WTC11 (cell line): Measurements from ENCODE around the gene TP73. TPM values are rescaled to one million over a fixed set of nuclear protein-coding genes. Genes with fewer than 3 reads are reported as not detected.

ENCODE experiments used
- ATAC-seq: fragments of 200-7000 bp; cut with Tn5 transposase; 2 replicates; pipeline ENCODE4 v1.10.0; 2021; ENCODE audit warnings: mild to moderate bottlenecking, moderate library complexity
- CTCF ChIA-PET: fragments of 300-600 bp; sonication (Branson Sonifier 250); formaldehyde crosslinking; loops from one replicate; lab custom pipeline; 2021; ENCODE audit warnings: antibody characterized with exemption; lab: Charles Lee
- POLR2A ChIA-PET: fragments of 350-600 bp; sonication (Branson Sonifier 250); formaldehyde crosslinking; loops from one replicate; lab custom pipeline; 2021; ENCODE audit warnings: antibody characterized with exemption; lab: Charles Lee
- DNase-seq: peaks from one replicate; pipeline ENCODE4 v3.0.0; 2021; ENCODE audit warnings: low spot score
- H3K27ac Mint-ChIP-seq: 2 replicates; pipeline ENCODE4 v1.8.0; 2021; ENCODE audit warnings: mixed read lengths
- H3K27me3 Mint-ChIP-seq: 2 replicates; pipeline ENCODE4 v1.8.0; 2021; ENCODE audit warnings: low read depth, mild to moderate bottlenecking, moderate library complexity, mixed read lengths
- H3K36me3 Mint-ChIP-seq: 2 replicates; pipeline ENCODE4 v1.8.0; 2021; ENCODE audit warnings: mixed read lengths
- H3K4me1 Mint-ChIP-seq: 2 replicates; pipeline ENCODE4 v1.8.0; 2022; ENCODE audit warnings: mixed read lengths
- H3K4me3 Mint-ChIP-seq: 2 replicates; pipeline ENCODE4 v1.8.0; 2021; ENCODE audit warnings: mild to moderate bottlenecking, moderate library complexity, mixed read lengths
- H3K9me3 Mint-ChIP-seq: 2 replicates; pipeline ENCODE4 v1.8.0; 2021; ENCODE audit warnings: mixed read lengths
- CBFB ChIP-seq: sonication (generic); formaldehyde crosslinking; IDR thresholded peaks from 2 replicates; pipeline ENCODE4 v1.8.1; 2022; ENCODE audit warnings: mild to moderate bottlenecking, low read depth, missing genetic modification reagents
- FOXP4 ChIP-seq: sonication (generic); formaldehyde crosslinking; IDR thresholded peaks from 2 replicates; pipeline ENCODE4 v1.8.0; 2022; ENCODE audit warnings: mild to moderate bottlenecking, missing genetic modification reagents
- GRHL2 ChIP-seq: fragments of 250-450 bp; sonication (Bioruptor Pico); IDR thresholded peaks from 2 replicates; pipeline ENCODE4 v1.8.0; 2022; ENCODE audit warnings: mild to moderate bottlenecking, moderate library complexity; ENCODE audit not compliant: insufficient replicate concordance, severe bottlenecking
- HMGA2 ChIP-seq: fragments of 250-450 bp; sonication (Bioruptor Pico); IDR thresholded peaks from 2 replicates; pipeline ENCODE4 v1.4.0; 2021; ENCODE audit warnings: mild to moderate bottlenecking, moderate library complexity
- OVOL2 ChIP-seq: fragments of 250-450 bp; sonication (Bioruptor Pico); IDR thresholded peaks from 2 replicates; pipeline ENCODE4 v1.9.0; 2021; ENCODE audit warnings: mild to moderate bottlenecking, borderline replicate concordance
- STAT6 ChIP-seq: sonication (generic); formaldehyde crosslinking; conservative IDR thresholded peaks from 2 replicates; pipeline ENCODE4 v1.8.1; 2023; ENCODE audit warnings: mild to moderate bottlenecking, low read depth, missing genetic modification reagents, moderate library complexity
- TP53 ChIP-seq: sonication (generic); formaldehyde crosslinking; IDR thresholded peaks from 2 replicates; pipeline ENCODE4 v1.8.1; 2023; ENCODE audit warnings: mild to moderate bottlenecking, missing genetic modification reagents
- ZNF138 ChIP-seq: sonication (generic); formaldehyde crosslinking; conservative IDR thresholded peaks from 2 replicates; pipeline ENCODE4 v1.8.1; 2022; ENCODE audit warnings: mild to moderate bottlenecking, moderate library complexity, missing genetic modification reagents
- ZNF219 ChIP-seq: sonication (generic); formaldehyde crosslinking; IDR thresholded peaks from 2 replicates; pipeline ENCODE4 v1.8.0; 2023; ENCODE audit warnings: missing genetic modification reagents, mild to moderate bottlenecking, borderline replicate concordance
- ZNF232 ChIP-seq: sonication (generic); formaldehyde crosslinking; IDR thresholded peaks from 2 replicates; pipeline ENCODE4 v1.8.0; 2022; ENCODE audit warnings: mild to moderate bottlenecking, missing genetic modification reagents
- ZNF317 ChIP-seq: sonication (generic); formaldehyde crosslinking; IDR thresholded peaks from 2 replicates; pipeline ENCODE4 v1.8.1; 2023; ENCODE audit warnings: low read depth, mild to moderate bottlenecking, moderate library complexity, missing genetic modification reagents, borderline replicate concordance
- total RNA-seq: library from RNA; stranded (reverse); gene quantifications from 3 replicates; pipeline ENCODE4 v1.2.3, GENCODE V29; 2021
- TF ChIP-seq, protein P1 (sequence below): sonication (generic); formaldehyde crosslinking; IDR thresholded peaks from 2 replicates; pipeline ENCODE4 v1.8.1; 2022; ENCODE audit warnings: low read depth, mild to moderate bottlenecking, moderate library complexity, missing genetic modification reagents, borderline replicate concordance
- TF ChIP-seq, protein P2 (sequence below): sonication (generic); formaldehyde crosslinking; IDR thresholded peaks from 2 replicates; pipeline ENCODE4 v1.8.0; 2022; ENCODE audit warnings: missing genetic modification reagents
- TF ChIP-seq, protein P3 (sequence below): sonication (generic); formaldehyde crosslinking; IDR thresholded peaks from 2 replicates; pipeline ENCODE4 v1.8.1; 2023; ENCODE audit warnings: mild to moderate bottlenecking, missing genetic modification reagents, moderate library complexity
- TF ChIP-seq, protein P4 (sequence below): fragments of 250-450 bp; sonication (Bioruptor Pico); conservative IDR thresholded peaks from 2 replicates; pipeline ENCODE4 v1.9.0; 2021; ENCODE audit warnings: mild to moderate bottlenecking

The TP73 gene
- total RNA-seq, 1 experiment from 2014 or later, result 5.7 TPM

GRCh38 chr1:3742439-3743298, 90.4 kb downstream of the TP73 start:
- peak overlapping the region; percentile 37; the same call in 1 of the 2 replicates for H3K27ac Mint-ChIP-seq
- H3K4me1 Mint-ChIP-seq, result peaks cover 30% of the 10 kb centered on the region
- no peaks in the 10 kb centered on the region for H3K9me3 Mint-ChIP-seq
- peaks cover 31% of the 10 kb centered on the region for H3K36me3 Mint-ChIP-seq
- H3K4me3 Mint-ChIP-seq, result no peak overlapping the region
- ChIA-PET POLR2A (no interaction called here), CTCF (interaction anchor here (4.8 kb wide), 1 partner anchor 18 kb away, joined by 22 read pairs; no protein-coding TSS in a partner anchor)
- DNase-seq, result no peak
- no peak for ATAC-seq
- no peaks in the 10 kb centered on the region for H3K27me3 Mint-ChIP-seq
- TF ChIP-seq ZNF219 (CRISPR knock-in tag) (no peak), OVOL2 (CRISPR knock-in tag) (no peak), STAT6 (no peak), HMGA2 (CRISPR knock-in tag) (no peak), GRHL2 (no peak), ZNF138 (CRISPR knock-in tag) (no peak), ZNF317 (CRISPR knock-in tag) (no peak), FOXP4 (CRISPR knock-in tag) (no peak), CBFB (CRISPR knock-in tag) (no peak), ZNF232 (CRISPR knock-in tag) (no peak), TP53 (CRISPR knock-in tag) (no peak)
- TF ChIP-seq, protein P1, sequence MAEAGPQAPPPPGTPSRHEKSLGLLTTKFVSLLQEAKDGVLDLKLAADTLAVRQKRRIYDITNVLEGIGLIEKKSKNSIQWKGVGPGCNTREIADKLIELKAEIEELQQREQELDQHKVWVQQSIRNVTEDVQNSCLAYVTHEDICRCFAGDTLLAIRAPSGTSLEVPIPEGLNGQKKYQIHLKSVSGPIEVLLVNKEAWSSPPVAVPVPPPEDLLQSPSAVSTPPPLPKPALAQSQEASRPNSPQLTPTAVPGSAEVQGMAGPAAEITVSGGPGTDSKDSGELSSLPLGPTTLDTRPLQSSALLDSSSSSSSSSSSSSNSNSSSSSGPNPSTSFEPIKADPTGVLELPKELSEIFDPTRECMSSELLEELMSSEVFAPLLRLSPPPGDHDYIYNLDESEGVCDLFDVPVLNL (CRISPR knock-in tag), result no peak
- TF ChIP-seq, protein P2, sequence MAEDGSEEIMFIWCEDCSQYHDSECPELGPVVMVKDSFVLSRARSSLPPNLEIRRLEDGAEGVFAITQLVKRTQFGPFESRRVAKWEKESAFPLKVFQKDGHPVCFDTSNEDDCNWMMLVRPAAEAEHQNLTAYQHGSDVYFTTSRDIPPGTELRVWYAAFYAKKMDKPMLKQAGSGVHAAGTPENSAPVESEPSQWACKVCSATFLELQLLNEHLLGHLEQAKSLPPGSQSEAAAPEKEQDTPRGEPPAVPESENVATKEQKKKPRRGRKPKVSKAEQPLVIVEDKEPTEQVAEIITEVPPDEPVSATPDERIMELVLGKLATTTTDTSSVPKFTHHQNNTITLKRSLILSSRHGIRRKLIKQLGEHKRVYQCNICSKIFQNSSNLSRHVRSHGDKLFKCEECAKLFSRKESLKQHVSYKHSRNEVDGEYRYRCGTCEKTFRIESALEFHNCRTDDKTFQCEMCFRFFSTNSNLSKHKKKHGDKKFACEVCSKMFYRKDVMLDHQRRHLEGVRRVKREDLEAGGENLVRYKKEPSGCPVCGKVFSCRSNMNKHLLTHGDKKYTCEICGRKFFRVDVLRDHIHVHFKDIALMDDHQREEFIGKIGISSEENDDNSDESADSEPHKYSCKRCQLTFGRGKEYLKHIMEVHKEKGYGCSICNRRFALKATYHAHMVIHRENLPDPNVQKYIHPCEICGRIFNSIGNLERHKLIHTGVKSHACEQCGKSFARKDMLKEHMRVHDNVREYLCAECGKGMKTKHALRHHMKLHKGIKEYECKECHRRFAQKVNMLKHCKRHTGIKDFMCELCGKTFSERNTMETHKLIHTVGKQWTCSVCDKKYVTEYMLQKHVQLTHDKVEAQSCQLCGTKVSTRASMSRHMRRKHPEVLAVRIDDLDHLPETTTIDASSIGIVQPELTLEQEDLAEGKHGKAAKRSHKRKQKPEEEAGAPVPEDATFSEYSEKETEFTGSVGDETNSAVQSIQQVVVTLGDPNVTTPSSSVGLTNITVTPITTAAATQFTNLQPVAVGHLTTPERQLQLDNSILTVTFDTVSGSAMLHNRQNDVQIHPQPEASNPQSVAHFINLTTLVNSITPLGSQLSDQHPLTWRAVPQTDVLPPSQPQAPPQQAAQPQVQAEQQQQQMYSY (CRISPR knock-in tag), result no peak
- TF ChIP-seq, protein P3, sequence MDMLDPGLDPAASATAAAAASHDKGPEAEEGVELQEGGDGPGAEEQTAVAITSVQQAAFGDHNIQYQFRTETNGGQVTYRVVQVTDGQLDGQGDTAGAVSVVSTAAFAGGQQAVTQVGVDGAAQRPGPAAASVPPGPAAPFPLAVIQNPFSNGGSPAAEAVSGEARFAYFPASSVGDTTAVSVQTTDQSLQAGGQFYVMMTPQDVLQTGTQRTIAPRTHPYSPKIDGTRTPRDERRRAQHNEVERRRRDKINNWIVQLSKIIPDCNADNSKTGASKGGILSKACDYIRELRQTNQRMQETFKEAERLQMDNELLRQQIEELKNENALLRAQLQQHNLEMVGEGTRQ (CRISPR knock-in tag), result no peak
- TF ChIP-seq, protein P4, sequence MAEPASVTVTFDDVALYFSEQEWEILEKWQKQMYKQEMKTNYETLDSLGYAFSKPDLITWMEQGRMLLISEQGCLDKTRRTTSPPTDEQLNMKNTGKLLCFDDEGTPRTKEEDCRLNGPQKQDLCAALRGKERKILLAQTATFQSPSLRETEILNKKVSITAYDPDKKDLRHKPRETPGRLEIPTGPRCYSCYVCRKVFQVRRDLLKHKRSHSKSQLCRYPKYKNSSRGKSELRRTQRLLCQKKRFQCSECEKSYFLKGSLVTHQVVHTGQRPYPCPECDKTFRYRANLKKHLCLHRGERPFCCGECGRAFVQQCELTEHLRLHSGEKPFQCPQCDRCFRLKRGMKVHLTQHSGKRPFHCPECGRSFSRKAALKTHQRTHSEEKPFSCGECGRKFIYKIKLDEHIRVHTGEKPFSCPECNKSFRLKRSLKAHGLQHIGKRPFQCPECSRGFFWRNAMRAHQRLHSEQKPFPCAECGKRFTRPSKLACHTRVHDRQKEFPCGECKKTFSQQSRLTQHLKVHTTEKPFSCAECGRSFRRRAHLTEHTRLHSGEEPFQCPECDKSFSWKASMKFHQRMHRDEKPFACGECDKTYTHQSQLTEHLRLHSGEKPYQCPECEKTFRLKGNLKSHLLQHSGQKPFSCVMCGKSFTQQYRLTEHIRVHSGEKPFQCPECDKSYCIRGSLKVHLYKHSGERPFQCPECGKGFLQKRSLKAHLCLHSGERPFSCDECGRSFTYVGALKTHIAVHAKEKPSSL, result no peak
- TF ChIP-seq, all 79 proteins: peak for 0
